Gastroesophageal sphincter (tissue), 4 donors: Measurements from ENCODE around the gene KBTBD12. TPM values are rescaled to one million over a fixed set of nuclear protein-coding genes. Genes with fewer than 3 reads are reported as not detected.

Experiments
- ATAC-seq: fragments of 150-250 bp; one replicate; pipeline ENCODE4 v1.9.1; 2016; ENCODE audit warnings: mild to moderate bottlenecking, moderate library complexity
- H3K27ac ChIP-seq, 4 donors: fragments of 200-600 bp; sonication (generic) in 3 of 4; 1 replicate in 3 of 4; 2 replicates in 1 of 4; pipeline ENCODE4 v1.5.1; 2016 to 2019
- H3K27me3 ChIP-seq: fragments of 200-600 bp; sonication (generic); one replicate; pipeline ENCODE4 v1.5.1; 2019
- H3K36me3 ChIP-seq, 2 donors: fragments of 200-600 bp; sonication (generic); one replicate each; pipeline ENCODE4 v1.5.1; 2019; ENCODE audit warnings: control low read depth in 1 of 2
- H3K4me1 ChIP-seq, 3 donors: fragments of 200-600 bp; sonication (generic); 1 replicate in 2 of 3; 2 replicates in 1 of 3; pipeline ENCODE4 v1.5.1; 2016 to 2019; ENCODE audit warnings: control low read depth in 2 of 3
- H3K4me3 ChIP-seq, 2 donors: fragments of 200-600 bp; sonication (generic); one replicate each; pipeline ENCODE4 v1.5.1; 2019; ENCODE audit warnings: mild to moderate bottlenecking in 1 of 2, moderate library complexity in 1 of 2
- H3K9me3 ChIP-seq, 3 donors: fragments of 200-600 bp; sonication (generic); one replicate each; pipeline ENCODE4 v1.5.1; 2017 to 2019; ENCODE audit warnings: control low read depth in 2 of 3
- EP300 ChIP-seq: sonication (generic); formaldehyde crosslinking; IDR thresholded peaks from one replicate; pipeline ENCODE4 v1.6.1; 2017; ENCODE audit warnings: antibody characterized with exemption, mild to moderate bottlenecking
- POLR2A ChIP-seq, 2 donors: fragments of 450-650 bp; IDR thresholded peaks; one replicate each; pipeline ENCODE4 v1.6.1; 2017; ENCODE audit warnings: antibody characterized with exemption in 2 of 2, mild to moderate bottlenecking in 2 of 2, moderate library complexity in 1 of 2
- POLR2AphosphoS5 ChIP-seq: sonication (generic); formaldehyde crosslinking; IDR thresholded peaks from one replicate; pipeline ENCODE4 v1.6.1; 2017; ENCODE audit warnings: antibody characterized with exemption
- WGBS, 2 donors: methylation state at CpG; one replicate each; pipeline ENCODE4 v1.1.5; 2018; ENCODE audit warnings: low coverage in 1 of 2; 5-methylcytosine and 5-hydroxymethylcytosine counted together
- total RNA-seq, 4 donors: library from RNA; depleted of rRNA; stranded (reverse); fragments of >200 nt; gene quantifications; one replicate each; pipeline ENCODE4 v1.1.0, GENCODE V29; 2016
- TF ChIP-seq, protein P1 (sequence below), 4 experiments: fragments of 200-600 bp in 2 of 4; fragments of 450-650 bp in 2 of 4; sonication (generic) in 1 of 4; IDR thresholded peaks; one replicate each; pipeline ENCODE4 v1.5.1; 2017 to 2019; ENCODE audit warnings: antibody characterized with exemption in 4 of 4, mild to moderate bottlenecking in 2 of 4, moderate library complexity in 2 of 4

KBTBD12 gene, protein sequence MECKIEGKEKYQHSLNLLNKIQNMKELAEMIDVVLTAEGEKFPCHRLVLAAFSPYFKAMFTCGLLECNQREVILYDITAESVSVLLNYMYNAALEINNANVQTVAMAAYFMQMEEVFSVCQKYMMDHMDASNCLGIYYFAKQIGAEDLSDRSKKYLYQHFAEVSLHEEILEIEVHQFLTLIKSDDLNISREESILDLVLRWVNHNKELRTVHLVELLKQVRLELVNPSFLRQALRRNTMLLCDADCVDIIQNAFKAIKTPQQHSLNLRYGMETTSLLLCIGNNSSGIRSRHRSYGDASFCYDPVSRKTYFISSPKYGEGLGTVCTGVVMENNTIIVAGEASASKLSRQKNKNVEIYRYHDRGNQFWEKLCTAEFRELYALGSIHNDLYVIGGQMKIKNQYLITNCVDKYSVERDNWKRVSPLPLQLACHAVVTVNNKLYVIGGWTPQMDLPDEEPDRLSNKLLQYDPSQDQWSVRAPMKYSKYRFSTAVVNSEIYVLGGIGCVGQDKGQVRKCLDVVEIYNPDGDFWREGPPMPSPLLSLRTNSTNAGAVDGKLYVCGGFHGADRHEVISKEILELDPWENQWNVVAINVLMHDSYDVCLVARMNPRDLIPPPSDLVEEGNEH
- total RNA-seq, result 10 to 100 TPM in 1 of 4 donors, 1 to 10 TPM in 3; 2.2 to 11.2 (median 5.8) TPM

- 57% methylated on average over 5 of the region's 69 CpGs; no CpG with 5 or more reads in 1 of the 2 donors for WGBS, 2 donors
- peak; percentile 77 for ATAC-seq
Observed at GRCh38 chr3:127915115-127915936, at the start of gene KBTBD12. TSS of gene KBTBD12 (plus strand) at chr3:127915232. CDS start at chr3:127923062, 7,830 bp downstream.

DNA sequence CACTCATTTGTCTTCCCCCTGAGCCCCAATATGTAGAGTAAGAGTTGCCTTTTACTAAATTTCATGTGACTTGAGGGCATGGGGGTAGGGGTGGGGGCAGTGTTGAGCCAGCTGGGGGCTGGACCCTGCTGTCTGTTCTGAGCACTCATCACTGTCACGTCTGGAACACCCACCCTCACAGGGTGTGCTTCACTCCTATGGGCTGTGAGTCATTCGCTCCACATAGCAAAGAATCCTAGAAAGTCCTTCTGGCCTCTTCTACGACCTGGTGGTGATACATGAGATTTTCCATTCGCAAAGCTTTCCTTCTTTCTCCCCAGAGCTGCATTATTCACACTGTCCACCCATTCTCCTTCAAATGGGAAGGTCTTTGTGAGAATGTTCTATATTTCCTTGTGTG, 49.1 kb upstream of the KBTBD12 start:
- no peaks in the 10 kb centered on the region for H3K9me3 ChIP-seq
- no peaks in the 10 kb centered on the region for H3K36me3 ChIP-seq
- no peak overlapping the region for H3K4me3 ChIP-seq
- no peak for TF ChIP-seq POLR2A (IDR thresholded peaks at IDR 0.05)
- TF ChIP-seq EP300, result no peak
- no peak for TF ChIP-seq POLR2AphosphoS5
- TF ChIP-seq, protein P1, sequence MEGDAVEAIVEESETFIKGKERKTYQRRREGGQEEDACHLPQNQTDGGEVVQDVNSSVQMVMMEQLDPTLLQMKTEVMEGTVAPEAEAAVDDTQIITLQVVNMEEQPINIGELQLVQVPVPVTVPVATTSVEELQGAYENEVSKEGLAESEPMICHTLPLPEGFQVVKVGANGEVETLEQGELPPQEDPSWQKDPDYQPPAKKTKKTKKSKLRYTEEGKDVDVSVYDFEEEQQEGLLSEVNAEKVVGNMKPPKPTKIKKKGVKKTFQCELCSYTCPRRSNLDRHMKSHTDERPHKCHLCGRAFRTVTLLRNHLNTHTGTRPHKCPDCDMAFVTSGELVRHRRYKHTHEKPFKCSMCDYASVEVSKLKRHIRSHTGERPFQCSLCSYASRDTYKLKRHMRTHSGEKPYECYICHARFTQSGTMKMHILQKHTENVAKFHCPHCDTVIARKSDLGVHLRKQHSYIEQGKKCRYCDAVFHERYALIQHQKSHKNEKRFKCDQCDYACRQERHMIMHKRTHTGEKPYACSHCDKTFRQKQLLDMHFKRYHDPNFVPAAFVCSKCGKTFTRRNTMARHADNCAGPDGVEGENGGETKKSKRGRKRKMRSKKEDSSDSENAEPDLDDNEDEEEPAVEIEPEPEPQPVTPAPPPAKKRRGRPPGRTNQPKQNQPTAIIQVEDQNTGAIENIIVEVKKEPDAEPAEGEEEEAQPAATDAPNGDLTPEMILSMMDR (IDR thresholded peaks at IDR 0.05), result no peak
- 68 to 73% methylated on average over 4 of the region's 4 CpGs for WGBS, 2 donors
- no peaks in the 10 kb centered on the region for H3K27me3 ChIP-seq
- no peak for ATAC-seq
- H3K4me1 ChIP-seq, result no peaks in the 10 kb centered on the region
- H3K27ac ChIP-seq, result no peak overlapping the region

More at GRCh38 chr3:127915115-127915936, at the start of gene KBTBD12:
- H3K36me3 ChIP-seq, result no peaks in the 10 kb centered on the region
- H3K4me3 ChIP-seq, result peak within 1 kb of the TSS; percentile 39 to 63
- H3K9me3 ChIP-seq, result no peaks in the 10 kb centered on the region
- H3K27me3 ChIP-seq, result no peaks in the 10 kb centered on the region
- TF ChIP-seq EP300 (no peak), POLR2AphosphoS5 (peak; percentile 85), POLR2A (IDR thresholded peaks at IDR 0.05) (peak; percentile 51 to 61)
- TF ChIP-seq, protein P1 (IDR thresholded peaks at IDR 0.05), result peak in 2 of 4 experiments; percentile 4 to 35
- peak within 1 kb of the TSS; percentile 45 to 90 (median 88) for H3K27ac ChIP-seq
- peaks cover 0 to 52% (median 16%) of the 10 kb centered on the region in 3 donors for H3K4me1 ChIP-seq

DNA sequence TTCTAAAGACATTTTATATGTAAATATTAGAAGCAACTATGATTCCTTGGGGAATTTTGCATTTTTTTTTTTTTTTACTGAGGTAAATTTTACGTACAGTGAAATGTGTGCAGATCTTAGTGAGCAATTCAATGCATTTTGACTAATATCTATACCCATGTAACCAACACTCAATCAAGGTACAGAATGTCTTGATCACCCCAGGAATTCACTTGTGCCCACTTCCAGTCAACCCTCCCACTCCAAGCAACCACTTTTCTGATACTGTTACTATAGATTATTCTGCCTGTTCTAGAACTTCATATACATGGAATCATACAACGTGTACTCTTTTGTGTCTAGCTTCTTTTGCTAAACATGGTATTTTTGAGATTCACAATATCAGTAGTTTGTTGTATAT, 47.6 kb upstream of the KBTBD12 start:
- Histone ChIP-seq H3K9me3 (no peaks in the 10 kb centered on the region), H3K27me3 (no peaks in the 10 kb centered on the region), H3K36me3 (no peaks in the 10 kb centered on the region), H3K27ac (no peak overlapping the region), H3K4me3 (no peak overlapping the region), H3K4me1 (no peaks in the 10 kb centered on the region)
- TF ChIP-seq, protein P1 (IDR thresholded peaks at IDR 0.05), result no peak
- TF ChIP-seq EP300, result no peak
- TF ChIP-seq POLR2A (IDR thresholded peaks at IDR 0.05), result no peak
- no peak for TF ChIP-seq POLR2AphosphoS5
- 80 to 89% methylated on average over 1 to 2 of the region's 2 CpGs for WGBS, 2 donors
- ATAC-seq, result no peak

GRCh38 chr3:127867986-127868385, 47.0 kb upstream of the KBTBD12 start:
- H3K4me1 ChIP-seq, result no peaks in the 10 kb centered on the region
- no peak overlapping the region for H3K4me3 ChIP-seq
- no peaks in the 10 kb centered on the region for H3K36me3 ChIP-seq
- no peaks in the 10 kb centered on the region for H3K27me3 ChIP-seq
- TF ChIP-seq EP300 (no peak), POLR2A (IDR thresholded peaks at IDR 0.05) (no peak), POLR2AphosphoS5 (no peak)
- TF ChIP-seq, protein P1 (IDR thresholded peaks at IDR 0.05), result no peak
- H3K9me3 ChIP-seq, result no peaks in the 10 kb centered on the region
- H3K27ac ChIP-seq, result no peak overlapping the region
- ATAC-seq, result no peak
